HepG2 (cell line): ENCODE results near the gene ZFYVE28. TPM values are rescaled to one million over a fixed set of nuclear protein-coding genes. Genes with fewer than 3 reads are reported as not detected.

Experiments used
- ATRX ChIP-seq: sonication (generic); formaldehyde crosslinking; IDR thresholded peaks from 2 replicates; pipeline ENCODE4 v1.4.0; 2020; ENCODE audit warnings: missing genetic modification reagents, borderline replicate concordance
- CC2D1A ChIP-seq: sonication (generic); formaldehyde crosslinking; IDR thresholded peaks from 2 replicates; pipeline ENCODE4 v1.8.1; 2023; ENCODE audit warnings: mild to moderate bottlenecking, missing genetic modification reagents
- DMAP1 ChIP-seq: IDR thresholded peaks from 2 replicates; pipeline ENCODE4 v1.6.1; 2016
- FOSL1 ChIP-seq: sonication (generic); formaldehyde crosslinking; IDR thresholded peaks from 2 replicates; pipeline ENCODE4 v1.9.0; 2021; ENCODE audit warnings: missing genetic modification reagents, borderline replicate concordance
- FOXK2 ChIP-seq: fragments of 450-650 bp; IDR thresholded peaks from 2 replicates; pipeline ENCODE4 v1.6.1; 2016
- MTF2 ChIP-seq: sonication (generic); formaldehyde crosslinking; IDR thresholded peaks from 2 replicates; pipeline ENCODE4 v1.5.0; 2020; ENCODE audit warnings: missing genetic modification reagents, borderline replicate concordance
- NFE2L1 ChIP-seq: sonication (generic); formaldehyde crosslinking; IDR thresholded peaks from 2 replicates; pipeline ENCODE4 v1.4.0; 2020; ENCODE audit warnings: missing genetic modification reagents, mild to moderate bottlenecking, borderline replicate concordance
- POGK ChIP-seq: sonication (generic); formaldehyde crosslinking; conservative IDR thresholded peaks from 2 replicates; pipeline ENCODE4 v1.8.0; 2022; ENCODE audit warnings: mild to moderate bottlenecking, moderate library complexity, missing genetic modification reagents
- PPARG ChIP-seq: conservative IDR thresholded peaks from 2 replicates; pipeline ENCODE4 v1.6.1; 2016; ENCODE audit warnings: missing biosample characterization, missing genetic modification reagents
- RFXANK ChIP-seq: IDR thresholded peaks from 2 replicates; pipeline ENCODE4 v1.6.1; 2016
- SUZ12 ChIP-seq: fragments of 150-350 bp; IDR thresholded peaks from 2 replicates; pipeline ENCODE4 v1.6.1; 2014; ENCODE audit warnings: low read depth, low read length
- TFDP2 ChIP-seq: sonication (generic); formaldehyde crosslinking; IDR thresholded peaks from 2 replicates; pipeline ENCODE4 v1.4.0; 2020; ENCODE audit warnings: missing genetic modification reagents
- ZNF17 ChIP-seq: sonication (generic); formaldehyde crosslinking; IDR thresholded peaks from 2 replicates; pipeline ENCODE4 v1.5.0; 2020; ENCODE audit warnings: mild to moderate bottlenecking, missing genetic modification reagents
- ZNF34 ChIP-seq: sonication (generic); formaldehyde crosslinking; IDR thresholded peaks from 2 replicates; pipeline ENCODE4 v1.4.0; 2020; ENCODE audit warnings: mild to moderate bottlenecking, missing genetic modification reagents, borderline replicate concordance
- ZNF414 ChIP-seq: sonication (generic); formaldehyde crosslinking; IDR thresholded peaks from 2 replicates; pipeline ENCODE4 v1.5.0; 2020; ENCODE audit warnings: missing genetic modification reagents
- ZNF446 ChIP-seq: sonication (generic); formaldehyde crosslinking; IDR thresholded peaks from 2 replicates; pipeline ENCODE4 v1.5.0; 2020; ENCODE audit warnings: mild to moderate bottlenecking, missing genetic modification reagents
- ZNF512B ChIP-seq: sonication (generic); formaldehyde crosslinking; IDR thresholded peaks from 2 replicates; pipeline ENCODE4 v1.5.1; 2020; ENCODE audit warnings: missing genetic modification reagents, mild to moderate bottlenecking, borderline replicate concordance
- ZNF570 ChIP-seq: sonication (generic); formaldehyde crosslinking; IDR thresholded peaks from 2 replicates; pipeline ENCODE4 v1.4.0; 2020; ENCODE audit warnings: mild to moderate bottlenecking, missing genetic modification reagents, borderline replicate concordance
- ZNF687 ChIP-seq: sonication (generic); formaldehyde crosslinking; IDR thresholded peaks from 2 replicates; pipeline ENCODE4 v1.5.1; 2020; ENCODE audit warnings: mild to moderate bottlenecking, missing genetic modification reagents, moderate library complexity
- polyA plus RNA-seq, 8 experiments: library from polyadenylated mRNA; depleted of rRNA in 3 of 8; stranded (reverse) in 7 of 8; unstranded in 1 of 8; fragments of >200 nt; fragmentation: Illumina TruSeq in 4 of 8; extraction: Trizol in 4 of 8; gene quantifications; 2 replicates each; pipeline versions ENCODE4 v1.2.1 to v1.2.3, GENCODE V29; 2011 to 2016; ENCODE audit warnings: low read depth in 4 of 8, missing spikeins in 1 of 8, mixed read lengths in 1 of 8; ENCODE audit not compliant: insufficient read depth in 1 of 8
- total RNA-seq, 5 experiments: library from RNA; depleted of rRNA; stranded (reverse); fragments of >200 nt; fragmentation: Illumina TruSeq; extraction: Trizol; gene quantifications; 2 replicates each; pipeline ENCODE4 v1.2.3, GENCODE V29; 2016; ENCODE audit warnings: low read depth in 1 of 5

ZFYVE28 gene
- total and polyA plus RNA-seq, 2 of the 13 experiments (the other 11 are each of a cell fraction or from before 2014, with no cell fraction given) = 0.12 to 0.22 TPM

- TF ChIP-seq ZNF687 (CRISPR knock-in tag) = peak; percentile 95
- TF ChIP-seq SUZ12 = no peak
- no peak for TF ChIP-seq PPARG (CRISPR knock-in tag)
- no peak for TF ChIP-seq NFE2L1
- TF ChIP-seq DMAP1 (CRISPR knock-in tag) = no peak
- peak; percentile 62; the same call in 1 of the 2 replicates for TF ChIP-seq ZNF446 (CRISPR knock-in tag)
- TF ChIP-seq MTF2 (CRISPR knock-in tag) = no peak; the same call in 1 of the 2 replicates
- no peak for TF ChIP-seq ZNF414
- no peak for TF ChIP-seq ZNF34
- TF ChIP-seq ZNF17 = no peak
- no peak for TF ChIP-seq FOSL1
- TF ChIP-seq CC2D1A (CRISPR knock-in tag) = no peak
- no peak for TF ChIP-seq ZNF570 (CRISPR knock-in tag)
- no peak for TF ChIP-seq ZNF512B (CRISPR knock-in tag)
- TF ChIP-seq RFXANK (CRISPR knock-in tag) = no peak
- no peak for TF ChIP-seq FOXK2
- TF ChIP-seq ATRX (CRISPR knock-in tag) = no peak
- TF ChIP-seq TFDP2 = peak; percentile 86
- peak; percentile 88 for TF ChIP-seq POGK
Measured at GRCh38 chr4:2462218-2462991, 44.0 kb upstream of the ZFYVE28 start (continued).
